Suprapubic skin (tissue), 3 donors: Measurements from ENCODE around the gene RGPD4.

Experiments
- CTCF ChIP-seq, 2 donors: fragments of 200-600 bp in 1 of 2; fragments of 450-650 bp in 1 of 2; sonication (generic) in 1 of 2; IDR thresholded peaks; one replicate each; pipeline ENCODE4 v1.5.1; 2016 to 2019; ENCODE audit warnings: antibody characterized with exemption in 2 of 2, mild to moderate bottlenecking in 1 of 2, moderate library complexity in 1 of 2
- EP300 ChIP-seq: sonication (generic); formaldehyde crosslinking; IDR thresholded peaks from one replicate; pipeline ENCODE4 v1.6.1; 2017; ENCODE audit warnings: antibody characterized with exemption
- POLR2A ChIP-seq, 2 donors: fragments of 450-650 bp; IDR thresholded peaks; one replicate each; pipeline ENCODE4 v1.6.1; 2017; ENCODE audit warnings: antibody characterized with exemption in 2 of 2, mild to moderate bottlenecking in 2 of 2, moderate library complexity in 2 of 2

DNA sequence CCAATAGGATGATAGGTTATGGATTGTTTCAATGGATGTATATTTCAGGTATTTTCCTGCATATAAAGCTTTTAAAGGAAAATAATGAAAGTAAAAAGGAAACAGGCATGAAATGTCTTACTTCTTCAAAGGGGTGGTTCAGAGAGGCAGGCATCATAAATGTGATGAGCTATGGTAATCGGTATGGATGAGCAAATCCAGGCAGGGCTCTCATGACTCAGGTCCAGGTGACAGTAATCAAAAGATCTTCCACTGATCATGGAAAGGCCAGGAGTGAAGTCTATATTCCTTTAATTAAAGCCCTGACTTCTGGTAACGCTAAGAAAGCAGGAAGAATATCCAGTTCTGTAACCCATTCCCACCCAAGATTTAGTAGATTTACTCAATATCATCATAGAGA lies 48.7 kb upstream of the RGPD4 start:
- TF ChIP-seq POLR2A (IDR thresholded peaks at IDR 0.05) (no peak), CTCF (IDR thresholded peaks at IDR 0.05) (no peak), EP300 (no peak)
